Fibroblast of lung (primary cell): ENCODE data around the gene RHBDD3. TPM values are rescaled to one million over a fixed set of nuclear protein-coding genes. Genes with fewer than 3 reads are reported as not detected.

Experiments used
- DNase-seq, 2 donors: peaks; one replicate each; pipeline versions ENCODE4 v3.0.0 to v3.0.0-alpha.2; 2010; ENCODE audit warnings: low read depth in 2 of 2
- H2AFZ ChIP-seq: 2 replicates; pipeline ENCODE4 v1.5.1; 2012; ENCODE audit warnings: low read length, control low read depth, inconsistent platforms
- H3K27ac ChIP-seq: 2 replicates; pipeline ENCODE4 v1.5.1; 2011; ENCODE audit warnings: low read length, control low read depth; ENCODE audit not compliant: insufficient read depth
- H3K27me3 ChIP-seq: 2 replicates; pipeline ENCODE4 v1.5.1; 2011; ENCODE audit warnings: mild to moderate bottlenecking, low read length; ENCODE audit not compliant: control insufficient read depth, insufficient read depth
- H3K36me3 ChIP-seq: 2 replicates; pipeline ENCODE4 v1.5.1; 2011; ENCODE audit warnings: low read length; ENCODE audit not compliant: control insufficient read depth, insufficient read depth
- H3K4me1 ChIP-seq: 2 replicates; pipeline ENCODE4 v1.5.1; 2011; ENCODE audit warnings: low read length; ENCODE audit not compliant: control insufficient read depth, insufficient read depth; ENCODE audit errors: extremely low read depth
- H3K4me2 ChIP-seq: 2 replicates; pipeline ENCODE4 v1.5.1; 2011; ENCODE audit warnings: low read length, control low read depth; ENCODE audit not compliant: insufficient read depth; ENCODE audit errors: extremely low read depth
- H3K4me3 ChIP-seq, 4 experiments: fragments of 200-600 bp in 1 of 4; sonication (generic) in 1 of 4; replicated peaks in 1 of 4; 2 replicates each; pipeline ENCODE4 v1.5.1; 2011 to 2016; ENCODE audit warnings: low read length in 4 of 4, low read depth in 3 of 4, mild to moderate bottlenecking in 3 of 4, control low read depth in 2 of 4, inconsistent platforms in 1 of 4, mixed read lengths in 1 of 4; ENCODE audit not compliant: insufficient read depth in 1 of 4; ENCODE audit errors: control extremely low read depth in 1 of 4
- H3K79me2 ChIP-seq: 2 replicates; pipeline ENCODE4 v1.5.1; 2012; ENCODE audit warnings: mild to moderate bottlenecking, low read length, inconsistent platforms; ENCODE audit not compliant: control insufficient read depth, insufficient read depth
- H3K9ac ChIP-seq: 2 replicates; pipeline ENCODE4 v1.5.1; 2011; ENCODE audit warnings: mild to moderate bottlenecking, low read length, control low read depth; ENCODE audit not compliant: insufficient read depth
- H3K9me3 ChIP-seq: 2 replicates; pipeline ENCODE4 v1.5.1; 2012; ENCODE audit warnings: low read depth, low read length; ENCODE audit not compliant: control insufficient read depth, insufficient read depth
- H4K20me1 ChIP-seq: 2 replicates; pipeline ENCODE4 v1.5.1; 2011; ENCODE audit warnings: low read length; ENCODE audit not compliant: control insufficient read depth, insufficient read depth; ENCODE audit errors: extremely low read depth
- EZH2 ChIP-seq: IDR thresholded peaks from 2 replicates; pipeline ENCODE4 v1.5.1; 2012; ENCODE audit warnings: low read length, control low read depth, mild to moderate bottlenecking; ENCODE audit errors: missing control alignments
- polyA plus RNA-seq, 2 donors: library from polyadenylated mRNA; depleted of rRNA in 1 of 2; stranded (reverse) in 1 of 2; unstranded in 1 of 2; fragments of >200 nt; gene quantifications; 2 replicates each; pipeline ENCODE4 v1.2.1, GENCODE V29; 2011 to 2012; ENCODE audit warnings: missing spikeins in 1 of 2
- total RNA-seq: library from RNA; depleted of rRNA; stranded (reverse); fragments of >200 nt; gene quantifications from 2 replicates; pipeline ENCODE4 v1.2.1, GENCODE V29; 2014
- TF ChIP-seq, protein P1 (sequence below), 2 donors: IDR thresholded peaks in 1 of 2; conservative IDR thresholded peaks in 1 of 2; 1 replicate in 1 of 2; 2 replicates in 1 of 2; pipeline ENCODE4 v1.5.1; 2011 to 2012; ENCODE audit warnings: low read length in 2 of 2, control low read depth in 1 of 2, inconsistent platforms in 1 of 2, low read depth in 1 of 2, mild to moderate bottlenecking in 1 of 2

The RHBDD3 gene
- total and polyA plus RNA-seq, 2 donors (not counting 1 experiment from before 2014, with no cell fraction given) = 7.2 to 20.6 TPM

DNA sequence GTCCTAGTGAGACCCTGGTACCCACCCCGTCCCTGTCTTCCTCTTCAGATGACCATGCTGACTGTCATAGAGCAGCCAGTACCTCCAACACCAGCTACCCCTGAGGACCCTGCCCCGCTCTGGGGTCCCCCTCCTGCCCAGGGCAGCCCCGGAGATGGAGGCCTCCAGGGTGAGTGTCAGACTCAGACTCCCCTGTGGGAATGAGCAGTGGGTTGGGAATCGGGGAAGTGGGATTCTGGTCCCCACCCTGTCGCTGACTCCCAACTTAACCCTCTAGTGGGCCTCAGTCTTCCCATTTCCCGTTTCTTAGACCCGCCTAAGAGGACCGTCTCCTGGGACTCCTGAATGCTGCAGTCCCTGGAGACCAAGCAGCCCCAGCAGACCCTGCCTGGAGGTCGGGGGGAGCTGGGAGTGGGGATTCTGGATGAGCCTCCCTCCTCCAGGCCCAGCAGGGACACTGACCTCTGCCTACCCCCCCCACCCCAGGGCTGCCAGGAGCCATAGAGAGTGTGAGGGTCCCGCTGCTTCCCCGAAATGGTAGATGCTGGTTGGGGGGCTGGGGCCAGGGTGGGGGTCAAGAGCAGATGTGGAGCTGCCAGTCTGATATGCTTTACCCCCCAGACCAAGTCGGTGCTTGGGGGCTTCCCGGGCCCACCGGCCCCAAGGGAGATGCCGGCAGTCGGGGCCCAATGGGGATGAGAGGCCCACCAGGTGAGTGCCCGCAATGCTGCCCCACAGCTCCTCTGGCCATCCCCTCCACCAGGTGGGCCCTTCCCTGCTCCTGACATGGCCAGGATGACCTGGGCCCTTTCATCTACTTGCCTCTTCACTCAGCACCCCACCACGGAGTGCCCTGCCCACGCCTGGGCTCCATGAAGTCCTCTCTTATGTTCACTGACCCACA is 36.6 kb downstream of the RHBDD3 start:
- no peaks in the 10 kb centered on the region for H4K20me1 ChIP-seq
- no peak for DNase-seq
- H3K27ac ChIP-seq = no peak overlapping the region
- H2AFZ ChIP-seq = no peak overlapping the region
- no peak overlapping the region for H3K4me2 ChIP-seq
- no peaks in the 10 kb centered on the region for H3K36me3 ChIP-seq
- H3K27me3 ChIP-seq = peaks cover under 1% of the 10 kb centered on the region
- H3K79me2 ChIP-seq = no peaks in the 10 kb centered on the region
- H3K4me3 ChIP-seq = no peak overlapping the region
- H3K9me3 ChIP-seq = no peaks in the 10 kb centered on the region
- H3K4me1 ChIP-seq = no peaks in the 10 kb centered on the region
- no peak for TF ChIP-seq EZH2
- TF ChIP-seq, protein P1, sequence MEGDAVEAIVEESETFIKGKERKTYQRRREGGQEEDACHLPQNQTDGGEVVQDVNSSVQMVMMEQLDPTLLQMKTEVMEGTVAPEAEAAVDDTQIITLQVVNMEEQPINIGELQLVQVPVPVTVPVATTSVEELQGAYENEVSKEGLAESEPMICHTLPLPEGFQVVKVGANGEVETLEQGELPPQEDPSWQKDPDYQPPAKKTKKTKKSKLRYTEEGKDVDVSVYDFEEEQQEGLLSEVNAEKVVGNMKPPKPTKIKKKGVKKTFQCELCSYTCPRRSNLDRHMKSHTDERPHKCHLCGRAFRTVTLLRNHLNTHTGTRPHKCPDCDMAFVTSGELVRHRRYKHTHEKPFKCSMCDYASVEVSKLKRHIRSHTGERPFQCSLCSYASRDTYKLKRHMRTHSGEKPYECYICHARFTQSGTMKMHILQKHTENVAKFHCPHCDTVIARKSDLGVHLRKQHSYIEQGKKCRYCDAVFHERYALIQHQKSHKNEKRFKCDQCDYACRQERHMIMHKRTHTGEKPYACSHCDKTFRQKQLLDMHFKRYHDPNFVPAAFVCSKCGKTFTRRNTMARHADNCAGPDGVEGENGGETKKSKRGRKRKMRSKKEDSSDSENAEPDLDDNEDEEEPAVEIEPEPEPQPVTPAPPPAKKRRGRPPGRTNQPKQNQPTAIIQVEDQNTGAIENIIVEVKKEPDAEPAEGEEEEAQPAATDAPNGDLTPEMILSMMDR (conservative IDR thresholded peaks at IDR 0.05 in 1 of 2, IDR thresholded peaks at IDR 0.05 in 1 of 2; ENCODE audit: low read depth in 1 of 2, low read length in 2 of 2) = no peak
- H3K9ac ChIP-seq = no peak overlapping the region

DNA sequence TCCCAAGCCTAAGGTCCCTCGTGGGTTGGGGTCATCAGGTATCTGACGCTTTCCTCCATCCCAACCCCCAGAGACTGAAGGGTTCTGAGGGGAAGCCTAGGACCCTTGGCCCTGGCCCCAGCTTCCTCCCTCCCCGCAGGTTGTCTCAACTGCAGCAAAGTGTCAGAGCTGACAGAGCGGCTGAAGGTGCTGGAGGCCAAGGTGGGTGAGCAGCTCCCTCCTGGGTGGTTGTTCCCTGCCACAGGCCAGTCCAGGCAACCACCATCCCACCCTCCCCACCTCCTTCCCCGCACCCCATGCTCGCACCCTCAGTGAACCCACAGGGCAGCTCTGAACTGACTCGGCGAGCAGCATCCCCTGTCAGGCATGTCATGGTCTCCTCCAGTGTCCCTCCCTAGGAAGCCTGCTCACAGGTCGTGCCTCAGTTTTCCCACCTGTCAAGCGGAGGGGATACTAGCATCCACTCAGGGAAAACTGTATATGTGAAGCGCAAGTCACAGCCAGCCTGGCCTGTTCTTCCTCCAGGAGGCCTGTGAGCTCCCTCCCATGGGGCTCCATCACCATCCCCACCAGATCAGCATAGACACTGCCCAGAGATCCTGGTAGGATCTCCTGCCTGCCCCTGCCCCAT is 41.3 kb downstream of the RHBDD3 start:
- H3K9ac ChIP-seq = no peak overlapping the region
- peaks cover 6% of the 10 kb centered on the region for H3K4me1 ChIP-seq
- H3K9me3 ChIP-seq = no peaks in the 10 kb centered on the region
- peaks cover 9% of the 10 kb centered on the region for H3K27me3 ChIP-seq
- H4K20me1 ChIP-seq = no peaks in the 10 kb centered on the region
- H3K36me3 ChIP-seq = no peaks in the 10 kb centered on the region
- TF ChIP-seq, protein P1 (conservative IDR thresholded peaks at IDR 0.05 in 1 of 2, IDR thresholded peaks at IDR 0.05 in 1 of 2; ENCODE audit: low read depth in 1 of 2, low read length in 2 of 2) = no peak
- no peak for TF ChIP-seq EZH2
- H2AFZ ChIP-seq = no peak overlapping the region
- H3K4me3 ChIP-seq = no peak overlapping the region
- no peaks in the 10 kb centered on the region for H3K79me2 ChIP-seq
- DNase-seq = no peak
- no peak overlapping the region for H3K27ac ChIP-seq
- no peak overlapping the region for H3K4me2 ChIP-seq

DNA sequence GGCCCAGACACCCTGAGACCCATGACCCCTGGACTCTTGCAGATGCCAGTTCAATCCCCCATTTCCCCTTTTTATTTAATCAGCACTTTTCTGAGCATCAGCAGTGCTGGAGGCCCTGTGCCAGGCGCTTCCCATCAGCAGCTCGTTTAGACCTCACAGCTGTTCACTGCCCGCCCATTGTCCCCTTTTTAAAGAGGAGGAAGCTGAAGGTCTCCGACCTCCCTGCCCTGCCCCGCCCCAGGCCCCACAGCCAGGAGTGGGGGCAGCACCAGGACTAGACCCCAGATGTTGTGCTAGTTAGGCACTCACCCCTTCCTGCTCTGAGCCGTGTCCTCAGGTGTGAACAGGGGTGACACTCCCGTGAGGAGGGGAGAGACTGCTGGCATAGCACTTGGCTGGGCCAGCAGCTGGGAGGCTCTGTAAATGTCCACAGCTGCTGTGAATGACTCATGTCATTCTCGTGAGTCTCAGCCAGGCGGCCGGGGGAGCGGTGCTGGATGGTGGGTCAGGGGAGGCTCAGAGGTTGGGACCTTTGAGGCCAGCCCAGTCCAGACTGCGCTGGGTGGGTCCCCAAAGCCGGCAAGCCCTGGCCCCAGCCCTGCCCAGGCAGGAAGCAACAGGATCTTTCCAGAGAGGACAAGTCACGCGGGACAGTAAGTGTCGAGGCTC is 42.2 kb downstream of the RHBDD3 start:
- Histone ChIP-seq H3K9ac (no peak overlapping the region), H3K36me3 (no peaks in the 10 kb centered on the region), H2AFZ (no peak overlapping the region), H3K4me3 (no peak overlapping the region), H3K4me2 (peak overlapping the region; percentile 32), H3K9me3 (no peaks in the 10 kb centered on the region), H3K79me2 (no peaks in the 10 kb centered on the region), H3K4me1 (peaks cover 6% of the 10 kb centered on the region), H3K27me3 (peaks cover 9% of the 10 kb centered on the region), H3K27ac (no peak overlapping the region), H4K20me1 (no peaks in the 10 kb centered on the region)
- TF ChIP-seq, protein P1 (conservative IDR thresholded peaks at IDR 0.05 in 1 of 2, IDR thresholded peaks at IDR 0.05 in 1 of 2; ENCODE audit: low read depth in 1 of 2, low read length in 2 of 2) = no peak
- TF ChIP-seq EZH2 = no peak
- DNase-seq = peak; percentile 5 to 71
